IMR-90 (cell line): ENCODE data around the gene HENMT1. TPM values are rescaled to one million over a fixed set of nuclear protein-coding genes. Genes with fewer than 3 reads are reported as not detected.
A peak's percentile ranks its signal among the peaks of the same experiment; 100 is the strongest.

Source experiments
- ATAC-seq: fragments of 200-7000 bp; cut with Tn5 transposase; 2 replicates; pipeline ENCODE4 v1.9.1; 2020; ENCODE audit warnings: low read depth, mild to moderate bottlenecking, moderate library complexity
- BruUV-seq: library from RNA; stranded (reverse); fragments of 400-500 nt; replicated peaks from 2 replicates; lab custom pipeline; 2021; lab: Mats Ljungman, UMichigan
- CTCF ChIA-PET: fragments of 300-600 bp; formaldehyde crosslinking; extraction: SDS; loops from one replicate; lab custom pipeline; 2021; ENCODE audit warnings: antibody characterized with exemption; lab: Yijun Ruan, JAX
- POLR2A ChIA-PET: fragments of 300-600 bp; sonication (Branson Sonifier 250); formaldehyde crosslinking; loops from one replicate; lab custom pipeline; 2022; ENCODE audit warnings: antibody characterized with exemption; ENCODE audit not compliant: unreplicated experiment; lab: Charles Lee
- DNase-seq: peaks from one replicate; pipeline ENCODE4 v3.0.0; 2013
- H2AFZ ChIP-seq: replicated peaks from 2 replicates; pipeline ENCODE3; 2013; ENCODE audit warnings: low read length, mild to moderate bottlenecking; ENCODE audit not compliant: poor library complexity
- H2AK5ac ChIP-seq: 2 replicates; pipeline ENCODE4 v1.6.1; 2013; ENCODE audit warnings: low read depth, low read length, inconsistent platforms
- H2AK9ac ChIP-seq: replicated peaks from 2 replicates; pipeline ENCODE3; 2013; ENCODE audit warnings: mild to moderate bottlenecking, low read depth, low read length, moderate library complexity; ENCODE audit not compliant: poor library complexity
- H2BK120ac ChIP-seq: 2 replicates; pipeline ENCODE4 v1.6.1; 2013; ENCODE audit warnings: low read depth, low read length, inconsistent platforms
- H2BK15ac ChIP-seq: 3 replicates; pipeline ENCODE4 v1.6.1; 2013; ENCODE audit warnings: low read depth, low read length, inconsistent platforms
- H2BK20ac ChIP-seq: 2 replicates; pipeline ENCODE4 v1.6.1; 2013; ENCODE audit warnings: low read depth, mild to moderate bottlenecking, inconsistent platforms, low read length, moderate library complexity
- H2BK5ac ChIP-seq: 2 replicates; pipeline ENCODE4 v1.6.1; 2013; ENCODE audit warnings: mild to moderate bottlenecking, low read depth, low read length, inconsistent platforms; ENCODE audit not compliant: poor library complexity, severe bottlenecking
- H3K14ac ChIP-seq: replicated peaks from 2 replicates; pipeline ENCODE4 v1.6.1; 2013; ENCODE audit warnings: low read depth, low read length, inconsistent platforms
- H3K18ac ChIP-seq: 2 replicates; pipeline ENCODE4 v1.6.1; 2013; ENCODE audit warnings: low read depth, low read length, control low read depth
- H3K23ac ChIP-seq: 2 replicates; pipeline ENCODE4 v1.6.1; 2013; ENCODE audit warnings: low read depth, low read length, inconsistent platforms
- H3K27ac ChIP-seq: 2 replicates; pipeline ENCODE4 v1.5.1; 2013; ENCODE audit warnings: mild to moderate bottlenecking, control low read depth, low read length; ENCODE audit not compliant: insufficient read depth
- H3K27me3 ChIP-seq: 2 replicates; pipeline ENCODE4 v1.6.1; 2013; ENCODE audit warnings: low read length; ENCODE audit not compliant: control insufficient read depth, insufficient read depth
- H3K36me3 ChIP-seq: 2 replicates; pipeline ENCODE4 v1.6.1; 2013; ENCODE audit warnings: low read length, mixed read lengths; ENCODE audit not compliant: control insufficient read depth, insufficient read depth
- H3K4ac ChIP-seq: 2 replicates; pipeline ENCODE4 v1.6.1; 2013; ENCODE audit warnings: low read depth, low read length, inconsistent platforms
- H3K4me1 ChIP-seq: 2 replicates; pipeline ENCODE4 v1.6.1; 2013; ENCODE audit warnings: low read length, mixed read lengths; ENCODE audit not compliant: control insufficient read depth, insufficient read depth
- H3K4me2 ChIP-seq: 2 replicates; pipeline ENCODE4 v1.6.1; 2013; ENCODE audit warnings: low read depth, mild to moderate bottlenecking, control low read depth, low read length, moderate library complexity
- H3K4me3 ChIP-seq: 2 replicates; pipeline ENCODE4 v1.5.1; 2013; ENCODE audit warnings: low read depth, mild to moderate bottlenecking, control low read depth, low read length, moderate library complexity; ENCODE audit not compliant: insufficient read depth
- H3K56ac ChIP-seq: 2 replicates; pipeline ENCODE4 v1.6.1; 2013; ENCODE audit warnings: low read length, inconsistent platforms; ENCODE audit not compliant: insufficient read depth; ENCODE audit errors: extremely low read depth
- H3K79me1 ChIP-seq, 2 experiments: 2 replicates each; pipeline ENCODE4 v1.6.1; 2013; ENCODE audit warnings: low read length in 2 of 2, inconsistent platforms in 1 of 2, low read depth in 1 of 2
- H3K9ac ChIP-seq: 2 replicates; pipeline ENCODE4 v1.6.1; 2013; ENCODE audit warnings: low read depth, low read length, control low read depth
- H3K9me1 ChIP-seq: 2 replicates; pipeline ENCODE4 v1.6.1; 2013; ENCODE audit warnings: low read length, inconsistent platforms; ENCODE audit not compliant: insufficient read depth
- H3K9me3 ChIP-seq: 2 replicates; pipeline ENCODE4 v1.6.1; 2013; ENCODE audit warnings: low read length; ENCODE audit not compliant: control insufficient read depth, insufficient read depth
- H4K20me1 ChIP-seq: 2 replicates; pipeline ENCODE4 v1.6.1; 2013; ENCODE audit warnings: low read length, inconsistent platforms; ENCODE audit not compliant: insufficient read depth
- H4K5ac ChIP-seq: 2 replicates; pipeline ENCODE4 v1.6.1; 2013; ENCODE audit warnings: mild to moderate bottlenecking, low read depth, low read length, control low read depth
- H4K8ac ChIP-seq, 2 experiments: 2 replicates each; pipeline ENCODE4 v1.6.1; 2013; ENCODE audit warnings: low read depth in 2 of 2, low read length in 2 of 2, control low read depth in 1 of 2, inconsistent platforms in 1 of 2
- H4K91ac ChIP-seq: 2 replicates; pipeline ENCODE4 v1.6.1; 2013; ENCODE audit warnings: low read depth, low read length, inconsistent platforms; ENCODE audit not compliant: insufficient read depth
- USF2 ChIP-seq: fragments of 150-350 bp; IDR thresholded peaks from 2 replicates; pipeline ENCODE4 v1.6.1; 2017; ENCODE audit warnings: mild to moderate bottlenecking, antibody characterized with exemption, low read length, low read depth
- WGBS, 2 experiments: methylation state at CpG; one replicate each; pipeline versions ENCODE4 v1.1.5 to v1.1.7; 2013; ENCODE audit warnings: missing lambda C conversion rate in 2 of 2; ENCODE audit not compliant: insufficient read length in 1 of 2; ENCODE audit errors: extremely low coverage in 2 of 2; 5-methylcytosine and 5-hydroxymethylcytosine counted together
- dilution Hi-C: fragments of 300-500 bp; cut with HindIII; formaldehyde crosslinking; loops from one replicate; pipeline ENCODE4 v1.14.3; 2018; ENCODE audit warnings: low sequenced_read_pairs; ENCODE audit not compliant: unreplicated experiment
- in situ Hi-C: fragments of 300-500 bp; cut with MboI; formaldehyde crosslinking; loops from 3 replicates; pipeline ENCODE4 v1.14.3; 2019; ENCODE audit warnings: low sequenced_read_pairs, inconsistent platforms, mixed read lengths
- intact Hi-C: fragments of 100-400 bp; cut with micrococcal nuclease; formaldehyde crosslinking; loops from 2 replicates; pipeline ENCODE4 v1.10.0; 2022
- polyA plus RNA-seq, 3 experiments: library from polyadenylated mRNA; depleted of rRNA; stranded (reverse); fragments of >200 nt; gene quantifications; 2 replicates each; pipeline ENCODE4 v1.2.3, GENCODE V29; 2012; ENCODE audit warnings: low replicate concordance in 1 of 3
- total RNA-seq: library from RNA; depleted of rRNA; stranded (reverse); fragments of >200 nt; gene quantifications from 2 replicates; pipeline ENCODE4 v1.2.3, GENCODE V29; 2012

Gene HENMT1
- total and polyA plus RNA-seq, 2 of the 4 experiments (the other 2 are of a cell fraction), result 0.54 to 0.67 TPM

GRCh38 chr1:108686614-108687313 is 25.9 kb upstream of the HENMT1 start:
- POLR2A ChIA-PET, result no interaction called here
- H3K27me3 ChIP-seq, result 0 out of 2 replicates have a peak, but pooled peaks cover 3% of the 10 kb centered on the region
- BruUV-seq, result no TSS peak
- H2BK120ac ChIP-seq, result no peak overlapping the region; the same call in 1 of the 2 replicates
- no peak overlapping the region for H2AK5ac ChIP-seq
- peaks cover 7% of the 10 kb centered on the region in 2 experiments; a peak in 3 of 4 replicates for H3K79me1 ChIP-seq
- CTCF ChIA-PET, result no interaction called here
- intact Hi-C loops (no loop called here), in situ Hi-C loops (no loop called here), dilution Hi-C loops (no loop called here)
- H4K20me1 ChIP-seq, result no peaks in the 10 kb centered on the region
- H4K91ac ChIP-seq, result no peak overlapping the region
- H4K8ac ChIP-seq, result no peak overlapping the region
- H3K56ac ChIP-seq, result no peak overlapping the region
- no peak overlapping the region for H3K4me3 ChIP-seq
- H3K9me3 ChIP-seq, result no peaks in the 10 kb centered on the region
- no peak overlapping the region for H3K14ac ChIP-seq
- no peak overlapping the region for H3K4ac ChIP-seq
- no peak overlapping the region for H2BK20ac ChIP-seq
- no peaks in the 10 kb centered on the region for H3K36me3 ChIP-seq
- no peak overlapping the region for H2BK15ac ChIP-seq
- no peak overlapping the region for H4K5ac ChIP-seq
- DNase-seq, result peak; percentile 52
- H3K18ac ChIP-seq, result no peak overlapping the region
- peak; percentile 64 for ATAC-seq
- no peak overlapping the region for H3K27ac ChIP-seq
- no peak overlapping the region for H3K23ac ChIP-seq
- H2AFZ ChIP-seq, result no peak overlapping the region
- H2AK9ac ChIP-seq, result no peak overlapping the region
- no peak overlapping the region for H3K4me2 ChIP-seq
- WGBS, 2 experiments, result no CpG with 5 or more reads among the region's 2 CpGs
- H2BK5ac ChIP-seq, result no peak overlapping the region
- no peaks in the 10 kb centered on the region for H3K4me1 ChIP-seq
- H3K9ac ChIP-seq, result no peak overlapping the region
- no peak for TF ChIP-seq USF2
- H3K9me1 ChIP-seq, result no peaks in the 10 kb centered on the region
